RWPE1 (cell line): ENCODE measurements around the gene RFC5.

ENCODE experiments used
- CTCF ChIA-PET: fragments of 350-600 bp; sonication (Branson Sonifier 250); formaldehyde crosslinking; extraction: SDS; loops from one replicate; lab custom pipeline; 2021; lab: Yijun Ruan, JAX
- POLR2A ChIA-PET: fragments of 400-600 bp; formaldehyde crosslinking; extraction: SDS; loops from one replicate; lab custom pipeline; 2020; ENCODE audit warnings: antibody characterized with exemption; ENCODE audit not compliant: low non-redundant PET; lab: Yijun Ruan, JAX
- DNase-seq: peaks from one replicate; pipeline ENCODE4 v3.0.0; 2012; ENCODE audit warnings: low spot score
- H3K27ac ChIP-seq: fragments of 450-650 bp; 2 replicates; pipeline ENCODE4 v1.5.1; 2017
- TF ChIP-seq, protein P1 (sequence below): fragments of 450-650 bp; conservative IDR thresholded peaks from 2 replicates; pipeline ENCODE4 v1.5.1; 2017; ENCODE audit warnings: low read depth, mild to moderate bottlenecking

The RFC5 gene

DNA sequence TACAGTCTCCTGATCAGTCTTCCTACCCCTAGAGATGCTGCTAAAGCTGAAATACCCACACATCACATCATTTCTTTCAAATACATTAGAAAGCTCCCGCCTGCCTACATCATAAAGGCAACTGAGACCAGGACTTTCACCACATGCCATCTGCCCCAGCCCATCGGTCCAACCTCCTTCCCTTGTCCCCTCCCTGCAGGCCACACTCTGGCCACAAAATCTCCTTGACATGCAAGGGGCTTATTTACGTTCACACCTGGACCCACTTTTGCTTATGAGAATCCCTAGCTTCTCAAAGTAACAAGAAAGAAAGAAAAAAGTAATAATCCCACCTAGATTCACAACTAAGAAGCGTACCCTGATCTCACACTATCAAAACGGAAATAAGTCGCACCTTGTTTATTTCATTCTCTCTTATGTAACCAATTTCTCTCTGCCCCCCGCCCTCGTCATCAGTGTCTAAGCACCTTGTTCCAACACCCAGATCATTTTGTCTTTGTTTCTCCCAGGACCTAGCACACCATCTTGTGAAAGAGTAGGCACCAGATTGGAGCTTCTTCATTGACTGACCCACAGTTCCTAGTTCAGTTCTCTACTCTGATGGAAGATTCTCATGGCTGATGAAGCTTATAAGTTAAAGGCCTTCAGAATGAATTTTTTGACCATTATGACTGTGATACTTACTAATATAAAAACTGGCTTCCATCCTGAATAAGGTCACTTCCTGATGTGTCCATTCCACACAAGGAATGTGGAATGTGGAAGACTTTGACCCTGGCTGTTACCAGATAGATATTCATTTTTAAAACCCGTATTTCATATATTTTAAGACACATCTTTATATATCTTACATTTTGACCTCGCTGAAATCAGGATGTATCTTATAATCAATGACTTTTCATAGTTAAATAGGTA lies 36.8 kb downstream of the RFC5 start:
- TF ChIP-seq, protein P1, sequence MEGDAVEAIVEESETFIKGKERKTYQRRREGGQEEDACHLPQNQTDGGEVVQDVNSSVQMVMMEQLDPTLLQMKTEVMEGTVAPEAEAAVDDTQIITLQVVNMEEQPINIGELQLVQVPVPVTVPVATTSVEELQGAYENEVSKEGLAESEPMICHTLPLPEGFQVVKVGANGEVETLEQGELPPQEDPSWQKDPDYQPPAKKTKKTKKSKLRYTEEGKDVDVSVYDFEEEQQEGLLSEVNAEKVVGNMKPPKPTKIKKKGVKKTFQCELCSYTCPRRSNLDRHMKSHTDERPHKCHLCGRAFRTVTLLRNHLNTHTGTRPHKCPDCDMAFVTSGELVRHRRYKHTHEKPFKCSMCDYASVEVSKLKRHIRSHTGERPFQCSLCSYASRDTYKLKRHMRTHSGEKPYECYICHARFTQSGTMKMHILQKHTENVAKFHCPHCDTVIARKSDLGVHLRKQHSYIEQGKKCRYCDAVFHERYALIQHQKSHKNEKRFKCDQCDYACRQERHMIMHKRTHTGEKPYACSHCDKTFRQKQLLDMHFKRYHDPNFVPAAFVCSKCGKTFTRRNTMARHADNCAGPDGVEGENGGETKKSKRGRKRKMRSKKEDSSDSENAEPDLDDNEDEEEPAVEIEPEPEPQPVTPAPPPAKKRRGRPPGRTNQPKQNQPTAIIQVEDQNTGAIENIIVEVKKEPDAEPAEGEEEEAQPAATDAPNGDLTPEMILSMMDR = no peak
- DNase-seq = no peak
- ChIA-PET POLR2A (no interaction called here), CTCF (no interaction called here)
- peak overlapping the region; percentile 82 for H3K27ac ChIP-seq

DNA sequence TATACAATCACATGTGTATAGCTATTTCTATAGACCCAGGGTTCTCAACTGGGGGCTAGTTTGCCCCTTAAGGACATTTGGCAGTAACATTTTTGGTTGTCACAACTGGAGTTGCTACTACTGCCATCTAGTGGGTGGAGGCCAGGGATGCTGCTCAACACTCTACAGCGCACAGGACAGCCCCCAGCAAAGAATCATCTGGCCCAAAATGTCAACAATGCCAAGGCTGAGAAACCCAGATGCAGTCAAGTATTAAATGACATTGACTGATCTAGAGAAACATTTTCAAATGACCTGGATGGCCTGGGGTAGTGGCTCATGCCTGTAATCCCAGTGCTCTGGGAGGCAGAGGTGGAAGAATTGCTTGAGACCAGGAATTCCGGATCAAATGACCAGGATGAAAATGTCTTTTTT lies 38.6 kb downstream of the RFC5 start:
- ChIA-PET CTCF (interaction anchor here (0.6 to 1.0 kb wide), 5 partner anchors 21 to 1640 kb away, joined by 3 to 4 read pairs (median 3); no protein-coding TSS in a partner anchor), POLR2A (interaction anchor here (0.7 kb wide), 1 partner anchor 1591 kb away, joined by 4 read pairs; no protein-coding TSS in a partner anchor)
- no peak overlapping the region for H3K27ac ChIP-seq
- no peak for DNase-seq
- TF ChIP-seq, protein P1 = peak; percentile 70

DNA sequence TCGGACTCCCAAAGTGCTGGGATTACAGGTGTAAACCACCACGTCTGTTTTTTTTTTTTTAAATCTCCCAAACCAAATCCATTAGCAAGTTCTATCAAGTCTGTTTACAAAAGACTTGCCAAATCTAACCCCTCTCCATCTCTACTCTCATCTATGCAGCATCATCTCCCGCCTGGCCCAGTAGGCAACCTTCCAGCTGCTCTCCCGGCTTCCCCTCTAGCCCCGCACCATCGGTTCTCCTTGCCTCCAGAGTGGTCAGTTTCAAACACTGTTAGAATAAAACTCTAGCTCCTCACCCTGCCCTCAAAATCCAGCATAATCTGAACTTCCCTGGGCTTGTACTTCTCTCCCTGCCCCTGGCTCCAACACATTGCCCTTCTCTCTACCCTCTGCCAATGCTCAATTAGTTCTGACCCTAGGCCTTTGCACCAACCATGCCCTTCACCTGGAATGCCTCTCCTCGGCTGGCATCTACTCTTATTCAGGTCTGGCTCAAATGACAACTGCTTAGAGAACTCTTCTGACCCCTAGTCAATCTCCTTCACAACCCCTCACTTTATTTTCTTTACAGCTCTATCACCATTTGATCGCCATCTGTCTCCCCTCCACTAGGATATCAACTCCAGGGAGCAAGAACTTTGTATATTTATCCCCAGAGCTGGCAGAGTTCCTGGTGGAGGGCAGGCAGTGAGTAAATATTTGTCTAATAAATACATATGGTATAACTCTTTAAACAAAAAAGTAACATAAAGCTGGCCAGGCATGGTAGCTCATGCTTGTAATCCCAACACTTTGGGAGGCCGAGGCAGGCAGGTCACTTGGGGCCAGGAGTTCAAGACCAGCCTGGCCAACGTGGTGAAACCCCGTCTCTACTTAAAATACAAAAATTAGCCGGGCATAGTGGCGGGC lies 39.6 kb downstream of the RFC5 start:
- no peak for DNase-seq
- H3K27ac ChIP-seq = peak overlapping the region; percentile 44

DNA sequence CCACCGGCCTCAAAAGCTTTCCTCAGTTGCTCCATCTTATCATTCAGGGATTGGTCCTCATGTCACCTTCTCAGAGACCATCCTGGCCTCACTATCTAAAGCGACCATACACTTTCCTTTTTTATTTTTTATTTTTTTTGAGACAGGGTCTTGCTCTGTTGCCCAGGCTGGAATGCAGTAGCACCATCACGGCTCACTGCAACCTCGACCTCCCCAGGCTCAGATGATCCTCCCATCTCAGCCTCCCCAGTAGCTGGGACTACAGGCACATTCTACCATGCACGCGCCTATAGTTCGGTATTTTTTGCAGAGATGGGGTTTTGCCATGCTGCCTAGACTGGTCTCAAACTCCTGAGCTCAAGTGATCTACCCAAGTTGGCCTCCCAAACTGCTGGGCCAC lies 41.7 kb downstream of the RFC5 start:
- peak overlapping the region; percentile 23; the same call in 1 of the 2 replicates for H3K27ac ChIP-seq
- ChIA-PET POLR2A (no interaction called here), CTCF (interaction anchor here (0.6 to 1.9 kb wide), 2 partner anchors 10 to 183 kb away, joined by 3 to 12 read pairs; no protein-coding TSS in a partner anchor)
- TF ChIP-seq, protein P1 = no peak
- no peak for DNase-seq

More for the DNA sequence above, 39.6 kb downstream of the RFC5 start:
- ChIA-PET CTCF (interaction anchor here (0.7 to 1.9 kb wide), 3 partner anchors 20 to 181 kb away, joined by 3 to 12 read pairs (median 3); no protein-coding TSS in a partner anchor), POLR2A (interaction anchor here (0.7 kb wide), 1 partner anchor 1592 kb away, joined by 4 read pairs; no protein-coding TSS in a partner anchor)
- TF ChIP-seq, protein P1 = no peak

DNA sequence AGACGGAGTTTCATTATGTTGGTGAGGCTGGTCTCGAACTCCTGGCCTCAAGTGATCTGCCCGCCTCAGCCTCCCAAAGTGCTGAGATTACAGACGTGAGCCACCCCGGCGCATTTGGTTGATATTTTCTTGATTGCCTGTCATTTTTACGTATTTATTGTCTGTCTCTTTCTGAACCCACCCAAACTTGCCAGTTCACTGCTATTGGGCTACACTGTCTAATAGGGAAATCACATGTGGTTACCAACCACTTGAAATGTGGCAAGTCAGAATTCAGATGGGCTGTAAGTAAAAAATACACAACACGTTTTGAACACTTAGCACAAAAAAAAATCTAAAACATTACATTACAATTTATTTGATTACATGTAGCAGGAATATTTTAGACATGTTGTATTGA lies 42.4 kb downstream of the RFC5 start:
- no peak for DNase-seq
- POLR2A ChIA-PET = no interaction called here
- CTCF ChIA-PET = no interaction called here
- peak overlapping the region; percentile 23; the same call in 1 of the 2 replicates for H3K27ac ChIP-seq
- TF ChIP-seq, protein P1 = no peak
